Measurements from ENCODE around the gene ATP1A4. TPM values are rescaled to one million over a fixed set of nuclear protein-coding genes. Genes with fewer than 3 reads are reported as not detected.

Gene ATP1A4
- total RNA-seq, 1 donor from 2014 or later: not detected

- FAIRE-seq (no peak), DNase-seq (ENCODE audit: low read depth) (no peak)
- Histone ChIP-seq H3K36me3 (ENCODE audit: insufficient read depth, low read length) (no peaks in the 10 kb centered on the region), H3K4me2 (ENCODE audit: low read length) (no peak overlapping the region), H3K27ac (ENCODE audit: low read depth, low read length) (no peak overlapping the region), H4K20me1 (ENCODE audit: insufficient read depth, low read length) (no peaks in the 10 kb centered on the region), H3K4me3 (ENCODE audit: insufficient read depth, low read depth, low read length) (no peak overlapping the region), H3K79me2 (ENCODE audit: insufficient read depth, low read length) (no peaks in the 10 kb centered on the region), H2AFZ (ENCODE audit: low read depth, low read length) (peak overlapping the region; percentile 26), H3K27me3 (ENCODE audit: insufficient read depth, low read length) (peaks cover 2% of the 10 kb centered on the region), H3K4me1 (ENCODE audit: insufficient read depth, low read length) (no peaks in the 10 kb centered on the region), H3K9ac (ENCODE audit: low read length) (no peak overlapping the region), H3K9me3 (ENCODE audit: insufficient read depth, low read depth, low read length) (no peaks in the 10 kb centered on the region)
- TF ChIP-seq CTCF (IDR thresholded peaks at IDR 0.05; ENCODE audit: insufficient read depth, low read depth, low read length) (peak; percentile 23), EZH2 (IDR thresholded peaks at IDR 0.05; ENCODE audit: insufficient read depth, low read length) (no peak)
- Mint-ChIP-seq H3K4me1 (ENCODE audit: low read depth, unreplicated experiment) (peaks cover 12% of the 10 kb centered on the region), H3K27me3 (ENCODE audit: low read depth, unreplicated experiment) (peaks cover 5% of the 10 kb centered on the region), H3K4me3 (ENCODE audit: unreplicated experiment) (no peak overlapping the region), H3K9me3 (ENCODE audit: unreplicated experiment) (no peaks in the 10 kb centered on the region), H3K27ac (ENCODE audit: unreplicated experiment) (peak overlapping the region; percentile 13), H3K36me3 (ENCODE audit: low read depth, unreplicated experiment) (no peaks in the 10 kb centered on the region)
These were observed 10.7 kb downstream of the ATP1A4 start for GRCh38 chr1:160161965-160162705.

- no peak for TF ChIP-seq CTCF (IDR thresholded peaks at IDR 0.05; ENCODE audit: insufficient read depth, low read depth, low read length)
- TF ChIP-seq EZH2 (IDR thresholded peaks at IDR 0.05; ENCODE audit: insufficient read depth, low read length): no peak
- no peak for FAIRE-seq
These were observed 11.5 kb downstream of the ATP1A4 start for GRCh38 chr1:160162931-160163330.

GRCh38 chr1:160163615-160164014 is 12.2 kb downstream of the ATP1A4 start:
- Mint-ChIP-seq H3K27ac (ENCODE audit: unreplicated experiment) (no peak overlapping the region), H3K4me3 (ENCODE audit: unreplicated experiment) (no peak overlapping the region), H3K36me3 (ENCODE audit: low read depth, unreplicated experiment) (no peaks in the 10 kb centered on the region), H3K9me3 (ENCODE audit: unreplicated experiment) (no peaks in the 10 kb centered on the region), H3K27me3 (ENCODE audit: low read depth, unreplicated experiment) (peaks cover 5% of the 10 kb centered on the region), H3K4me1 (ENCODE audit: low read depth, unreplicated experiment) (peaks cover 9% of the 10 kb centered on the region)
- Histone ChIP-seq H3K4me3 (ENCODE audit: insufficient read depth, low read depth, low read length) (no peak overlapping the region), H3K4me2 (ENCODE audit: low read length) (no peak overlapping the region), H3K79me2 (ENCODE audit: insufficient read depth, low read length) (no peaks in the 10 kb centered on the region), H2AFZ (ENCODE audit: low read depth, low read length) (no peak overlapping the region), H3K27ac (ENCODE audit: low read depth, low read length) (no peak overlapping the region), H3K27me3 (ENCODE audit: insufficient read depth, low read length) (peaks cover 2% of the 10 kb centered on the region), H3K36me3 (ENCODE audit: insufficient read depth, low read length) (no peaks in the 10 kb centered on the region), H3K9ac (ENCODE audit: low read length) (no peak overlapping the region), H3K9me3 (ENCODE audit: insufficient read depth, low read depth, low read length) (no peaks in the 10 kb centered on the region), H3K4me1 (ENCODE audit: insufficient read depth, low read length) (no peaks in the 10 kb centered on the region), H4K20me1 (ENCODE audit: insufficient read depth, low read length) (no peaks in the 10 kb centered on the region)
- FAIRE-seq (no peak), DNase-seq (ENCODE audit: low read depth) (no peak)
- TF ChIP-seq EZH2 (IDR thresholded peaks at IDR 0.05; ENCODE audit: insufficient read depth, low read length) (no peak), CTCF (IDR thresholded peaks at IDR 0.05; ENCODE audit: insufficient read depth, low read depth, low read length) (no peak)

More at GRCh38 chr1:160162931-160163330, 11.5 kb downstream of the ATP1A4 start:
- Mint-ChIP-seq H3K9me3 (ENCODE audit: unreplicated experiment) (no peaks in the 10 kb centered on the region), H3K4me3 (ENCODE audit: unreplicated experiment) (no peak overlapping the region), H3K27ac (ENCODE audit: unreplicated experiment) (no peak overlapping the region), H3K36me3 (ENCODE audit: low read depth, unreplicated experiment) (no peaks in the 10 kb centered on the region), H3K4me1 (ENCODE audit: low read depth, unreplicated experiment) (peaks cover 14% of the 10 kb centered on the region), H3K27me3 (ENCODE audit: low read depth, unreplicated experiment) (peaks cover 5% of the 10 kb centered on the region)
- no peaks in the 10 kb centered on the region for H3K9me3 ChIP-seq (ENCODE audit: insufficient read depth, low read depth, low read length)
- H2AFZ ChIP-seq (ENCODE audit: low read depth, low read length): no peak overlapping the region
- H3K4me2 ChIP-seq (ENCODE audit: low read length): no peak overlapping the region
- H3K4me3 ChIP-seq (ENCODE audit: insufficient read depth, low read depth, low read length): no peak overlapping the region
- H3K9ac ChIP-seq (ENCODE audit: low read length): no peak overlapping the region
- no peaks in the 10 kb centered on the region for H3K79me2 ChIP-seq (ENCODE audit: insufficient read depth, low read length)
- H4K20me1 ChIP-seq (ENCODE audit: insufficient read depth, low read length): no peaks in the 10 kb centered on the region
- H3K27ac ChIP-seq (ENCODE audit: low read depth, low read length): no peak overlapping the region
- no peak for DNase-seq (ENCODE audit: low read depth)
- H3K36me3 ChIP-seq (ENCODE audit: insufficient read depth, low read length): no peaks in the 10 kb centered on the region
- H3K4me1 ChIP-seq (ENCODE audit: insufficient read depth, low read length): no peaks in the 10 kb centered on the region
- H3K27me3 ChIP-seq (ENCODE audit: insufficient read depth, low read length): peaks cover 2% of the 10 kb centered on the region
